Heart left ventricle (tissue), 13 donors: Measurements from ENCODE around the gene TBCB.

ENCODE experiments used
- CTCF ChIP-seq, 12 donors: fragments of 200-600 bp; sonication (generic) in 4 of 12; IDR thresholded peaks; one replicate each; pipeline versions ENCODE4 v1.5.0 to v1.8.0; 2018 to 2022; ENCODE audit warnings: antibody characterized with exemption in 12 of 12, mild to moderate bottlenecking in 5 of 12
- POLR2A ChIP-seq, 2 donors: fragments of 450-650 bp; IDR thresholded peaks; one replicate each; pipeline ENCODE4 v1.6.1; 2017; ENCODE audit warnings: antibody characterized with exemption in 2 of 2, mild to moderate bottlenecking in 2 of 2, moderate library complexity in 2 of 2
- donor health status: ischemic (EF 13 %, LVEDD 7.1; RV severe dilation, severe dysfunction).
- donor health status: DM: no; HTN: yes; CAD: no.
- donor health status: DM: no; HTN: no; CAD: no.
- donor health status: ischemic (EF 25% LVEDD 6.9; RV normal size, moderate dysfunction).
- donor health status: ischemic (EF 25% LVEDD 5.7; RV mildly dilated, moderate dysfunction).
- donor health status: ischemic (EF 35%, LVEDD 5.7; RV mildly dilated, moderate dysfunction).
- donor health status: nonischemic (EF 11% LVEDD 7.7; RV severe dilation, severe dysfunction).
- donor health status: DM: yes; HTN: yes; CAD: no.
- donor health status: PGD.
- donor health status: ischemic (EF 29% LVEDD 5.4; RV normal size, mild dysfunction).
- donor health status: nonischemic (EF 23%, LVEDD 6.1; RV moderate dilation, normal function).

DNA sequence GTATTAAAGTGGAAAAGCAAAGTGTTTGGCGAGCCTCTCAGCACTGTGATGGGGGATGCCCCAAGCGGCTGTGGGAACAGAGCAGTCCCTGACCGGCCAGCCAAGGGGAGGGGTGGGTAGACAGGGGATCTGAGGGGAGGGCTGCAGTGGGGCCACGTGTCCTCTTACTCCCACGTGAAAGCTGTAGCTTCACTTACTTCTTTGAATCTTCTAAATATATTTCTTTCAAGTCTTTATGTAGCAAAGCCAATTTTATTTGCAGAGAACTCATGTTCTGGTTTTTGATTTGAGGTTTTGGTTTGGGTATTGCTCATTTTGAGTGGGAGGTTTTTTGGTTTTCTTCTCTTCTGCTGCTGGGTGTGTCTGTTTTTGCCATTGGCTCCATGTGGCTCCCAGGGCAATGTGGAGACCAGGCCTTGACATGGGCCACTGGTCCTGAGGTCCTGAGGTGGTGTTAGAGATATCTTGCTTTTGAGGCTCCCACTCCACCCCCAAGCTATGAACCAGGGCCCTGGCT is 22.1 kb upstream of the TBCB start:
- no peak for TF ChIP-seq CTCF (IDR thresholded peaks at IDR 0.05)
- no peak for TF ChIP-seq POLR2A (IDR thresholded peaks at IDR 0.05)
